Activated T-cell treated with anti-CD3 and anti-CD28 coated beads, Interleukin-2, amount 50 U/mL, for 1 hour (primary cell): ENCODE results near the gene CTIF.

Source experiments
- DNase-seq: peaks from one replicate; pipeline ENCODE4 v3.0.0-alpha.2; 2020

CTIF gene

GRCh38 chr18:48828194-48828545 is 289.3 kb downstream of the CTIF start:
- DNase-seq: no peak

- DNase-seq: peak; percentile 5
These were observed 290.0 kb downstream of the CTIF start for GRCh38 chr18:48828691-48829442.

GRCh38 chr18:48829443-48830149 is 290.8 kb downstream of the CTIF start:
- peak; percentile 8 for DNase-seq

DNA sequence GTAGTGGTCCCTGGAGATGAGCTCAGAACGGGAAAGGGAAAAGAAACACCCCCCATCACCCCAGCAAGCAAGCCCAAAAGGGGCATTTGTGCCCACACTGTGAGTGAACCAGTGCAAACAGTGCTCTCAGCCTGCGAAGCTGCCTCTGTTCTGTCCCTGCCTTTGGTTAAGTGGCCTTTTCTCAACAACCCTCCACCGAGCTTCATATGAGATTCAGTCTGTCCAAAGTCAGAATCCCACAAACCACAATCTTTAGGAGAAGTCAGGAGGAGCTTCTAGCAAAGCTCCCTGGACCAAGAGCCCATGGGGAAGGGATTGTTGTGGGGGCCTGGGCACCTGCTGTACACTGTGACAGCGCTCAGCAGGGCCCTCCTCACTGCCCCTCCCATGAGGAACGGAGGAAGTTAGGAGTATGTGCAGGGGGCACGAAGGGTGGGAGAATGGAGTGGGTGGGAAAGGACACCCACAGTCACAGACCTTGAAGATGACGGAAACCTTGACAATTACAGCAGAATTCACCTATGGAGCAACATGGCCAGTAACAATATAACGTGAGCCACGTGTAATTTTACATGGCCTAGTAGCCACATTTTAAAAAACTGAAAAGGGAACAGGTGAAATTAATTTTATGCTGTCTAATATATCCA is 292.4 kb downstream of the CTIF start:
- DNase-seq: peak; percentile 10

GRCh38 chr18:48831802-48832201 is 293.0 kb downstream of the CTIF start:
- DNase-seq: peak; percentile 8

DNA sequence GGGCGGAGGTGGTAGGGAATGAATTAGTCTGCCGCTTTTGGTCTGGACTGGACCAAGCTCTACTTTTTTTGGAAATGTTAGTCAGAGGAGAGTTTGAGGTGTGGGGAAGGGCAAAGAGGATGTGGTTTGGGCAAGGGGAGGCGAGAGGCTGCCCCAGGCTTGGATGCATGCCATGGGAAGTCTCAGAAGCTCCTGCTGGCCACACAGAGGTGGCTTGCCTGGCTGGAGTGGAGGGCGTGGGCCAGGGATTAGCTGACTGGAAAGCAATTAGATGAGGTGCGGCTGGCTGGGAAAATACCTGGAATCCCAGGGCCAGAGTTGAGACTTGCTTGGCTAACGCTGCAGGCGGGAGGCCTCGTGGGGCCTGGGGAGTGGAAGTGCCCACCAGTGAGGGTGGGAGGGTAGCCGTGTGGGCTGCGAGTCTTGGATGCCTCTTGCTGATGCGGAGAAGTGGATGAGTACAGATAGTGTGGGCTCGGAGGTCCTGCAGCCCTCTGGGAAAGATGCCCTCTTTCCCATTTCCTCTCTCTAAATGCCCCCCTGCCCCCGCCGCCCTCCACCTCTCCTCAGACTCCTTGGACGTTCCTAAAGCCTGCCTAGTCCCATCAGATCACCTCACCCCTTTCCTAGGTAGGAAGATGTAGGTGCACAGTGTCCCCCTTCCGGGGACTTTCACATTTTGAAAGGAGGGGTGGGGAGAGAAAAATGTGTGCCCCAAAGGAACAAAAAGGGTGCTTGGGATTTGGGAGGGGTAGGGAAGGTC is 294.3 kb downstream of the CTIF start:
- peak; percentile 27 for DNase-seq

DNA sequence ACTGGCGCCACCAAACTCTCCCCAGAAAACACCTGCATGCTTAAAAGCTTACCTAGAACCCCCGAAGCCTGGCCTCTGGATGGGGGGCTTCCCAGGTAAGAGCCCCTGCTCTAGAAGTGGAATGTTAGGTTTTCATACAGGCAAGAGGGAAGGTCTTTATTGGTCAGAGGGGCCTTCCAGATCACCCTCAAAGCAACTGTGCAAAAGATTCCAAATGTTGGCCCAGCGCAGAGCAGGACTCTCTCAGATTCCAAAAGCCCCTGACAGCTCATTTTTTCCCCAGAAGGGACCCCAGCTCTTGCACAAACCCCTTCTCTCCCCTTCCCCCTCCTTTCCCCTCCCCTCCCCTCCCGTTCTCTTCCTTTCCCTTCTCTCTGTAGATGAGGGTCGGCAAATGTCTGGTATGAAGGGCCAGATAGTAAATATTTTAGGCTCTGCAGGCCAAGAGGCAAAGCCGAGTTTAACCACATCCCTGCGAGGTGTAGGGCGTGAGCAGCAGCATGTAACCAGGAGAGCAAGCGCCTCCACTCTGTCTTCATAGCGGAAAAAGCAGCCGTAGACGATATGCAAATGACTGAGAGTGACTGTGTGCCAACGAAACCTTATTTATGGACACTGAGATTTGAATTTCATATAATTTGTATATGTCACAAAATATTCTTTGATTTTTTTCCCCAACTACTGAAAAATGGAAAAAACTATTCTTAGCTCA is 295.0 kb downstream of the CTIF start:
- peak; percentile 52 for DNase-seq

- DNase-seq: peak; percentile 73
These were observed 295.7 kb downstream of the CTIF start for GRCh38 chr18:48834413-48835031.

DNA sequence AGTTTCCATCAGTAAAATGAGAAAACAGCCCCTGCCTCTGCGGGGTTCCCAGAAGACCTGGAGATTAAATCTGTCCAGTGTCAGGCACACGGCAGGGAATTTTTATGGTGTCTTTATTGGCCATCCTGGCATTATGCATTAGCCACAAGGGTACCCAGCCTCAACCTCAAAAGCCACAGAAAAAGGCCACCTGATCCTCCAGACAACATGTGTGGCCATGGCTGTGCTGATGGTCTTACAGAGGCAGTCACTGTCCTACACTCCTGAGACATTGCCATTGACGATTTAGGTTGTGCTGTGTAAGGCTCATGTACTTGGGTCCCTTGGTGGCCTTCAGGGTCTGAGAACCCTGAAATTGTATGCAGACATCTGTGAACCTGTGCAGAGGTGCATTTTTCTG is 296.3 kb downstream of the CTIF start:
- no peak for DNase-seq

GRCh38 chr18:48835745-48836170 is 296.9 kb downstream of the CTIF start:
- DNase-seq: peak; percentile 16

DNA sequence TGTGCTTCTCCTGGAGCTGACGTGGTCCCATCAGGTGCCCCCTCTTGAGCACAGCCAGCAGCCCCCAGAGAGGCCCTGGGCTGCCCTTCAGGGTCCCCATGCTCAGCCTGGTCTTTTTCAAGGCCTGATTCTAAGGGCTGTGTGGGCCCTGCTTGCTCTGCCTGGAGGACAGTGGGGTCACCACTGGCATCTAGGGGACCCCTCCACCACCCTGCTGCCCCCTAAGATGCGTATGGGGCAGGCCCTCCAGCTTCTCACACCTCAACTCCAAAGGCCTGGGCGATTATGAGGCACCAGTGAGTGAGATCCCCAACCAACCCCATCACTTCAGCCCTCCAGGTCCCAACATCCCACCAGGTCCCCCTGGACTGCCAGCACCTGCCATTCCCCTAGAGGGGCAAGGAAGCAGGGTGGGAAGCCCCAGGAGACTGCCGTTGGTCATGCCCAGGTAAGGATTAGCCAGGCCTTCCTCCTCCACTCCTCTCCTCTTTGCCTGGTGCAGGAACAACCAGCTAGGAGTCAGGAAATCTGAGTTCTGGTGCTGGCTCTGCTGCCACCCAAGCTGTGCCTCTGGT is 297.5 kb downstream of the CTIF start:
- peak; percentile 13 for DNase-seq

DNA sequence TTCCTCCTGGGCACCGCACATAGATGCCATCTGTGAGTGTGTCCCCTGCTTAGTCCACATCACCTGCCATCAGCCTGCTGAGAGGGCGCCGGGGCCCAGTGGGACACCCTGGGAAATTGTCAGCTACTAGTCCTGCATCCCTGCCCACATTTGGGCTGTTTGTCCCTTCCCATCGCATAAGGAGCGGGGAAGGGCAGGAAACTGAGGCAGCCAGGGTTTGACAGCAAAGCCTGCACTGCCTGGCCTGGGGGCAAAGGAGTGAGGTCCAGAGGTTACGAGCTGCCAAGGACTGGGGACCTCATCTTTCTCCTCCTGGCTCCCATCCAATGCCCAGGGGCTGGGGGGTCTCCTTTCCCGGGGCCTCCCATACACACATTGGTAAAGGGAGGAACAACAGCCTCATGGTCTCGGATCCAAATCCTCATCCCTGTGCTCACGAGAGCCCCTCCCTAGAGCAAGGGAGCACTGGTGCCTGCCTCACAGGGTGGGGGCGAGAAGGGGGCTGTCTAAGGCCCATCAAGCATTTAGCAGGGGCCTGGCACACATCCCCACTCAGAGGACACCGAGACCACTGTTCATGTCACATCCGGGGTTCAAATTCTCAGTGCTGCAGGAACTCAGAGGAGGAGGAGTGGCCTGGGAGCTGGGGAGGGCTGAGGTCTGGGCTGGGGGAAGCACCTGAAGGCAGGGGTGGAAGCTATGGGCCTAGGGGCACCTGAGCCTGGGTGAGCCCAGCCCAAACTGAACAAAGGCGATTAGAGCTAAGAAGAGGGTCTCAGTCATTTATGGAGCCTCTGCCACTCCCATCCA is 298.2 kb downstream of the CTIF start:
- DNase-seq: peak; percentile 14

DNA sequence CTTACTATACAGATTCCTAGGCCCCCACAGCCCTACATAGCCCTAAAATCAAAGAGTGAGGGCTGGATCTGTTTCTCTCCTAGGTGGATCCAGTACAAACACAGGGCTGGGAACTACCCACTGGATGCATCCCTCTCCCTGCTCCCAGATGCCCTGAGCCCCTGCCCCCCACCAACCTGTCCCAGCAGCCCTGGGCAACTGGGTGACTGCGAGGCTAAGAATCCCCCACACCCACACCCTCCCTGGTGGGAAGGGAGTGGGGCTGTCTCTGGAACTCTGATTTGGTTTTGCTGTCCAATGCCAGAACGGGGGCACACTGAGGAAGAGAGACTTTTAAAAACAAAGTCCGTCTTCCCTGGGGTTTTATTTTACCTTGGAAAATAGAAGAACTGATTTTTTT is 298.8 kb downstream of the CTIF start:
- no peak for DNase-seq

DNA sequence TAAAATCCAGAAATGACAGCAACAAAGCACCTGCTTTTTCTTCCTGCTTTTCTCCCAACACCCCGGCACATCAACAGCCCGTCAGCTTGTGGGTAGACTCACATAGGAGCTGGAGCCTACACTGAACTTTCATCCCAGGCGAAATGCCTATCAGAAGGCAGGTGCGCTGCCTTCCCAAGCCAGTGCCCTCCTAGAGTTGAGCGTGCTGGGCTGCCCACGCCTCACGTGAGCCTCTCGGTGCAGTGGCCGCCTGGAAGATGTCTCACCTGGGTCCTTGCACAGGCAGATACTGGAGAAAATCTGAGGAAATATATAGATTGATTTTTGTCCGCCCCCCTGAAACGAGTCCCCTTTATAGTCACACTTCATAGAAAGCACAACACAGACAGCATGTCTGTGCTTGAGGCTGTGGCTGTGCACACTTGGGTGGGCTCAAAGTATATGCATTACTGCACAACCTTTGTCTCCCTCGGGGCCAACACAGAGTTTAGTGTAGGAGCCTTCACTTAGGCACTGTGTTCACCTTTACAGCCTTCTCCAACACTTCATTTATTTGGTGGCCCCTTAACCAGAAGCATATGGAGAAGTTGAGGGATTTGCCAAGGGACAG is 299.4 kb downstream of the CTIF start:
- no peak for DNase-seq

GRCh38 chr18:48838921-48839818 is 300.3 kb downstream of the CTIF start:
- DNase-seq: no peak

GRCh38 chr18:48839819-48840490 is 301.1 kb downstream of the CTIF start:
- no peak for DNase-seq

- no peak for DNase-seq
These were observed 301.7 kb downstream of the CTIF start for GRCh38 chr18:48840491-48840877.

GRCh38 chr18:48841381-48842258 is 302.8 kb downstream of the CTIF start:
- no peak for DNase-seq
